WTC11 (cell line): ENCODE measurements around the gene PELI3. TPM values are rescaled to one million over a fixed set of nuclear protein-coding genes. Genes with fewer than 3 reads are reported as not detected.
A peak's percentile ranks its signal among the peaks of the same experiment; 100 is the strongest.

Source experiments
- ATAC-seq: fragments of 200-7000 bp; cut with Tn5 transposase; 2 replicates; pipeline ENCODE4 v1.10.0; 2021; ENCODE audit warnings: mild to moderate bottlenecking, moderate library complexity
- CTCF ChIA-PET: fragments of 300-600 bp; sonication (Branson Sonifier 250); formaldehyde crosslinking; loops from one replicate; lab custom pipeline; 2021; ENCODE audit warnings: antibody characterized with exemption; lab: Charles Lee
- POLR2A ChIA-PET: fragments of 350-600 bp; sonication (Branson Sonifier 250); formaldehyde crosslinking; loops from one replicate; lab custom pipeline; 2021; ENCODE audit warnings: antibody characterized with exemption; lab: Charles Lee
- DNase-seq: peaks from one replicate; pipeline ENCODE4 v3.0.0; 2021; ENCODE audit warnings: low spot score
- H3K27ac Mint-ChIP-seq: 2 replicates; pipeline ENCODE4 v1.8.0; 2021; ENCODE audit warnings: mixed read lengths
- H3K27me3 Mint-ChIP-seq: 2 replicates; pipeline ENCODE4 v1.8.0; 2021; ENCODE audit warnings: low read depth, mild to moderate bottlenecking, moderate library complexity, mixed read lengths
- H3K36me3 Mint-ChIP-seq: 2 replicates; pipeline ENCODE4 v1.8.0; 2021; ENCODE audit warnings: mixed read lengths
- H3K4me1 Mint-ChIP-seq: 2 replicates; pipeline ENCODE4 v1.8.0; 2022; ENCODE audit warnings: mixed read lengths
- H3K4me3 Mint-ChIP-seq: 2 replicates; pipeline ENCODE4 v1.8.0; 2021; ENCODE audit warnings: mild to moderate bottlenecking, moderate library complexity, mixed read lengths
- H3K9me3 Mint-ChIP-seq: 2 replicates; pipeline ENCODE4 v1.8.0; 2021; ENCODE audit warnings: mixed read lengths
- ELF4 ChIP-seq: sonication (generic); formaldehyde crosslinking; IDR thresholded peaks from 2 replicates; pipeline ENCODE4 v1.8.1; 2022; ENCODE audit warnings: low read depth, mild to moderate bottlenecking, moderate library complexity, missing genetic modification reagents
- FOXJ3 ChIP-seq: sonication (generic); formaldehyde crosslinking; IDR thresholded peaks from 2 replicates; pipeline ENCODE4 v1.9.0; 2021; ENCODE audit warnings: missing genetic modification reagents, mild to moderate bottlenecking, borderline replicate concordance
- MXD4 ChIP-seq: fragments of 250-450 bp; sonication (Bioruptor Pico); IDR thresholded peaks from 2 replicates; pipeline ENCODE4 v1.8.0; 2021; ENCODE audit warnings: mild to moderate bottlenecking, moderate library complexity, borderline replicate concordance
- NR1H2 ChIP-seq: sonication (generic); formaldehyde crosslinking; IDR thresholded peaks from 2 replicates; pipeline ENCODE4 v1.9.0; 2021; ENCODE audit warnings: mild to moderate bottlenecking, moderate library complexity, missing genetic modification reagents
- SOX15 ChIP-seq: fragments of 250-450 bp; sonication (Bioruptor Pico); IDR thresholded peaks from 2 replicates; pipeline ENCODE4 v1.9.0; 2021; ENCODE audit warnings: mild to moderate bottlenecking
- ZNF121 ChIP-seq: sonication (generic); formaldehyde crosslinking; IDR thresholded peaks from 2 replicates; pipeline ENCODE4 v1.8.0; 2023; ENCODE audit warnings: missing genetic modification reagents
- ZNF423 ChIP-seq: fragments of 250-450 bp; sonication (Bioruptor Pico); IDR thresholded peaks from 2 replicates; pipeline ENCODE4 v2.1.2; 2022; ENCODE audit warnings: mild to moderate bottlenecking, moderate library complexity
- ZNF671 ChIP-seq: fragments of 250-450 bp; sonication (Bioruptor Pico); IDR thresholded peaks from 2 replicates; pipeline ENCODE4 v1.8.0; 2021; ENCODE audit warnings: mild to moderate bottlenecking
- total RNA-seq: library from RNA; stranded (reverse); gene quantifications from 3 replicates; pipeline ENCODE4 v1.2.3, GENCODE V29; 2021
- TF ChIP-seq, protein P1 (sequence below): fragments of 250-450 bp; sonication (Bioruptor Pico); IDR thresholded peaks from 2 replicates; pipeline ENCODE4 v2.1.2; 2022; ENCODE audit warnings: mild to moderate bottlenecking, moderate library complexity
- TF ChIP-seq, protein P2 (sequence below): sonication (generic); formaldehyde crosslinking; IDR thresholded peaks from 2 replicates; pipeline ENCODE4 v1.8.0; 2022; ENCODE audit warnings: mild to moderate bottlenecking, missing genetic modification reagents
- TF ChIP-seq, protein P3 (sequence below): fragments of 200-600 bp; IDR thresholded peaks from 2 replicates; pipeline ENCODE4 v1.8.0; 2022; ENCODE audit warnings: antibody characterized with exemption
- TF ChIP-seq, protein P4 (sequence below): fragments of 250-450 bp; sonication (Bioruptor Pico); conservative IDR thresholded peaks from 2 replicates; pipeline ENCODE4 v1.9.0; 2021; ENCODE audit warnings: mild to moderate bottlenecking
- TF ChIP-seq, protein P5 (sequence below): sonication (generic); formaldehyde crosslinking; IDR thresholded peaks from 2 replicates; pipeline ENCODE4 v1.8.1; 2022; ENCODE audit warnings: mild to moderate bottlenecking, missing genetic modification reagents, moderate library complexity, borderline replicate concordance

PELI3 gene
- total RNA-seq, 1 experiment from 2014 or later: 7.8 TPM

DNA sequence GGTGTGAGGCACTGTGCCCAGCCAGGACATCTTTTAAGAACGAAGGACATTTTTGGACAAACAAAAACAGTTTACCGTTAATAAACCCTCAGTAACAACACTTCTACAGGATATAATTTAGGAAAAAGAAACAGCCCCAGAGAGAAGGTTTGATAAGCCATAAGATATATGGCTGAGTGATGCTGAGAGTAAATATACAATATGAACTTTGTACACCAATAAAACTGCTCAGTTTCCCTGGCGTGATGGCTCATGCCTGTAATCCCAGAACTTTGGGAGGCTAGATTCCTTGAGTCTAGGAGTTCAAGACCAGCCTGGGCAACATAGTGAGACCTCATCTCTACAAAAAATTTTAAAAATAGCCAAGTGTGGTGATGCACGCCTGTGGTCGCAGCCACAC is 31.8 kb downstream of the PELI3 start (continued):
- TF ChIP-seq, protein P1, sequence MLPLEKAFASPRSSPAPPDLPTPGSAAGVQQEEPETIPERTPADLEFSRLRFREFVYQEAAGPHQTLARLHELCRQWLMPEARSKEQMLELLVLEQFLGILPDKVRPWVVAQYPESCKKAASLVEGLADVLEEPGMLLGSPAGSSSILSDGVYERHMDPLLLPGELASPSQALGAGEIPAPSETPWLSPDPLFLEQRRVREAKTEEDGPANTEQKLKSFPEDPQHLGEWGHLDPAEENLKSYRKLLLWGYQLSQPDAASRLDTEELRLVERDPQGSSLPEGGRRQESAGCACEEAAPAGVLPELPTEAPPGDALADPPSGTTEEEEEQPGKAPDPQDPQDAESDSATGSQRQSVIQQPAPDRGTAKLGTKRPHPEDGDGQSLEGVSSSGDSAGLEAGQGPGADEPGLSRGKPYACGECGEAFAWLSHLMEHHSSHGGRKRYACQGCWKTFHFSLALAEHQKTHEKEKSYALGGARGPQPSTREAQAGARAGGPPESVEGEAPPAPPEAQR (CRISPR knock-in tag): no peak
- TF ChIP-seq, protein P2, sequence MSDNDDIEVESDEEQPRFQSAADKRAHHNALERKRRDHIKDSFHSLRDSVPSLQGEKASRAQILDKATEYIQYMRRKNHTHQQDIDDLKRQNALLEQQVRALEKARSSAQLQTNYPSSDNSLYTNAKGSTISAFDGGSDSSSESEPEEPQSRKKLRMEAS (CRISPR knock-in tag): no peak
- TF ChIP-seq, protein P3, sequence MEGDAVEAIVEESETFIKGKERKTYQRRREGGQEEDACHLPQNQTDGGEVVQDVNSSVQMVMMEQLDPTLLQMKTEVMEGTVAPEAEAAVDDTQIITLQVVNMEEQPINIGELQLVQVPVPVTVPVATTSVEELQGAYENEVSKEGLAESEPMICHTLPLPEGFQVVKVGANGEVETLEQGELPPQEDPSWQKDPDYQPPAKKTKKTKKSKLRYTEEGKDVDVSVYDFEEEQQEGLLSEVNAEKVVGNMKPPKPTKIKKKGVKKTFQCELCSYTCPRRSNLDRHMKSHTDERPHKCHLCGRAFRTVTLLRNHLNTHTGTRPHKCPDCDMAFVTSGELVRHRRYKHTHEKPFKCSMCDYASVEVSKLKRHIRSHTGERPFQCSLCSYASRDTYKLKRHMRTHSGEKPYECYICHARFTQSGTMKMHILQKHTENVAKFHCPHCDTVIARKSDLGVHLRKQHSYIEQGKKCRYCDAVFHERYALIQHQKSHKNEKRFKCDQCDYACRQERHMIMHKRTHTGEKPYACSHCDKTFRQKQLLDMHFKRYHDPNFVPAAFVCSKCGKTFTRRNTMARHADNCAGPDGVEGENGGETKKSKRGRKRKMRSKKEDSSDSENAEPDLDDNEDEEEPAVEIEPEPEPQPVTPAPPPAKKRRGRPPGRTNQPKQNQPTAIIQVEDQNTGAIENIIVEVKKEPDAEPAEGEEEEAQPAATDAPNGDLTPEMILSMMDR: no peak
- TF ChIP-seq FOXJ3 (CRISPR knock-in tag): no peak
- TF ChIP-seq, protein P4, sequence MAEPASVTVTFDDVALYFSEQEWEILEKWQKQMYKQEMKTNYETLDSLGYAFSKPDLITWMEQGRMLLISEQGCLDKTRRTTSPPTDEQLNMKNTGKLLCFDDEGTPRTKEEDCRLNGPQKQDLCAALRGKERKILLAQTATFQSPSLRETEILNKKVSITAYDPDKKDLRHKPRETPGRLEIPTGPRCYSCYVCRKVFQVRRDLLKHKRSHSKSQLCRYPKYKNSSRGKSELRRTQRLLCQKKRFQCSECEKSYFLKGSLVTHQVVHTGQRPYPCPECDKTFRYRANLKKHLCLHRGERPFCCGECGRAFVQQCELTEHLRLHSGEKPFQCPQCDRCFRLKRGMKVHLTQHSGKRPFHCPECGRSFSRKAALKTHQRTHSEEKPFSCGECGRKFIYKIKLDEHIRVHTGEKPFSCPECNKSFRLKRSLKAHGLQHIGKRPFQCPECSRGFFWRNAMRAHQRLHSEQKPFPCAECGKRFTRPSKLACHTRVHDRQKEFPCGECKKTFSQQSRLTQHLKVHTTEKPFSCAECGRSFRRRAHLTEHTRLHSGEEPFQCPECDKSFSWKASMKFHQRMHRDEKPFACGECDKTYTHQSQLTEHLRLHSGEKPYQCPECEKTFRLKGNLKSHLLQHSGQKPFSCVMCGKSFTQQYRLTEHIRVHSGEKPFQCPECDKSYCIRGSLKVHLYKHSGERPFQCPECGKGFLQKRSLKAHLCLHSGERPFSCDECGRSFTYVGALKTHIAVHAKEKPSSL: no peak
- no peak for TF ChIP-seq SOX15
- TF ChIP-seq MXD4 (CRISPR knock-in tag): no peak
- TF ChIP-seq NR1H2: no peak

DNA sequence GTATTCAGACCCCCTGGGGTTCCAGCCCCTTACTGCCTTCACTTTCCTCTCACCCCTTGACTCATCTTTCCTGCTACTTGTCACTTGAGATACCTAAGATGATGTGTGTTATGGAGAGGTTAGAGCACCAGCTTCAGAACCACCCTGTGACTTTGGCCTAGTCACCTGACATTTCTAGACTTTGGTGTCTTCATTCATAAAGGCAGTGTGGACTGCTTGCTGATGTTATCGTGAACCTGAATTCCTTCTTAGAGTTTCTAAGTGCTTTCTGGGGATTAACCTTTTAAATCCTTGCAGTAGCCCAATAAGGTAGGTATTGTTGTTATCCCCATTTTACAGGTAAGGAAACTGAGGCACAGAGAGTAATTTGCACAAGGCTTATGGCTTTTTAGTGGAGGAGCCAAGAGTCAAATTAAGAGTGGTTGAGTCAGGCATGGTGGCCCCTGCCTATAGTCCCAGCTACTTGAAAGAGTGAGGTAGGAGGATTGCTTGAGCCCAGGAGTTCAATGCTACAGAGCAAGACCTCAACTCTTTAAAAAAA is 38.6 kb downstream of the PELI3 start:
- H3K27ac Mint-ChIP-seq: 0 out of 2 replicates have a peak overlapping the region, but pooled peaks have one; percentile 8
- CTCF ChIA-PET: interaction anchor here (1.7 kb wide), 1 partner anchor 14 kb away, joined by 8 read pairs; no protein-coding TSS in a partner anchor
- no peak for DNase-seq
- no peaks in the 10 kb centered on the region for H3K9me3 Mint-ChIP-seq
- H3K36me3 Mint-ChIP-seq: peaks cover 4% of the 10 kb centered on the region; the same call in 1 of the 2 replicates
- H3K27me3 Mint-ChIP-seq: no peaks in the 10 kb centered on the region
- no peak for TF ChIP-seq ZNF423 (CRISPR knock-in tag)
- TF ChIP-seq, protein P1 (CRISPR knock-in tag): no peak
- TF ChIP-seq, protein P4: no peak
- TF ChIP-seq ZNF121 (CRISPR knock-in tag): no peak
- TF ChIP-seq, protein P5, sequence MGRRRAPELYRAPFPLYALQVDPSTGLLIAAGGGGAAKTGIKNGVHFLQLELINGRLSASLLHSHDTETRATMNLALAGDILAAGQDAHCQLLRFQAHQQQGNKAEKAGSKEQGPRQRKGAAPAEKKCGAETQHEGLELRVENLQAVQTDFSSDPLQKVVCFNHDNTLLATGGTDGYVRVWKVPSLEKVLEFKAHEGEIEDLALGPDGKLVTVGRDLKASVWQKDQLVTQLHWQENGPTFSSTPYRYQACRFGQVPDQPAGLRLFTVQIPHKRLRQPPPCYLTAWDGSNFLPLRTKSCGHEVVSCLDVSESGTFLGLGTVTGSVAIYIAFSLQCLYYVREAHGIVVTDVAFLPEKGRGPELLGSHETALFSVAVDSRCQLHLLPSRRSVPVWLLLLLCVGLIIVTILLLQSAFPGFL: no peak
- TF ChIP-seq ELF4 (CRISPR knock-in tag): no peak
- TF ChIP-seq ZNF671 (CRISPR knock-in tag): no peak
- TF ChIP-seq, all 79 proteins: peak for 0
- Mint-ChIP-seq H3K4me1 (no peaks in the 10 kb centered on the region), H3K4me3 (no peak overlapping the region)
- POLR2A ChIA-PET: no interaction called here
- ATAC-seq: no peak
